Erythroblast (primary cell): ENCODE results near the gene PROSER3.

ENCODE experiments used
- GATA1 ChIP-seq: IDR thresholded peaks from 2 replicates; pipeline ENCODE4 v1.6.1; 2011; ENCODE audit warnings: low read depth, mild to moderate bottlenecking, control low read depth, low read length, moderate library complexity
- POLR2A ChIP-seq: IDR thresholded peaks from 2 replicates; pipeline ENCODE4 v1.6.1; 2011; ENCODE audit warnings: mild to moderate bottlenecking, low read length

DNA sequence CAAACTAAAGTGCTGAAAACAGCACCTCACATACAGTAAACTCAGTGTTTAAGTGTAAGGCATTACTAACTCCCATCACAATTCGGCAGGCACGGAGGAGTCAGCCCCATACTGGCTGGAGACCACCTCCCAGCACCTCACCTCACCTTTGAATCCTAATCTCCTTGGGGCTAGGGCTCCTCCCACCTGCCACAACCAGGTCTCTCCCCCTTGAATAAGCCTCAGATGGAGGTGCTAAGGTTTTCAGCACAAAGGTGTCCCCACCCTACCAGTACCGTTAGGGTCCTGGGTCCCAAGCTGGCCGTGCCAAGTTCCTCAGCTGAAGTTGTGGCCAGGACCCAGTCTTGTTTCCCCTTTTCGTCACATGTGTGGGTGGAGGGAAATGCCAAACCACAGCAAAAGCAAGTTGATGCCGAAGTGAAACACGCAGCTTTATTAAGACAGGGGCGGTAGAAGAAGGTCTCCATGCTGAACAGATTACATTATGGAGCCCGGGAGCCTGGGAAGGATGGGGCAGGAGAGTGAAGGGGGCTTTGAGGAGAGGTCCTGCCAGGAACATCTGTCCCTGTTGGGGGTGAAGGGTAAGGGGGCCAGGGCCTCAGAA lies 15.8 kb upstream of the PROSER3 start, which contains the start of gene IGFLR1:
- TF ChIP-seq POLR2A = no peak
- no peak for TF ChIP-seq GATA1
